Transverse colon (tissue), 4 donors: ENCODE results near the gene PRR9.
"Not testable (repeated sequence)": the region's sequence is repeated elsewhere in the genome, so short reads cannot be mapped to it uniquely, and the experiment has no call there.

ENCODE experiments used
- CTCF ChIP-seq, 5 experiments: fragments of 200-600 bp in 3 of 5; fragments of 450-650 bp in 2 of 5; sonication (generic) in 3 of 5; IDR thresholded peaks; 1 replicate in 2 of 5; 2 replicates in 3 of 5; pipeline ENCODE4 v1.5.1; 2016 to 2017; ENCODE audit warnings: antibody characterized with exemption in 5 of 5, inconsistent platforms in 3 of 5, mild to moderate bottlenecking in 2 of 5, moderate library complexity in 1 of 5
- EP300 ChIP-seq: sonication (generic); formaldehyde crosslinking; IDR thresholded peaks from one replicate; pipeline ENCODE4 v1.6.1; 2017; ENCODE audit warnings: antibody characterized with exemption, low read depth
- POLR2A ChIP-seq: fragments of 450-650 bp; IDR thresholded peaks from one replicate; pipeline ENCODE4 v1.6.1; 2016; ENCODE audit warnings: antibody characterized with exemption, mild to moderate bottlenecking, moderate library complexity
- POLR2AphosphoS5 ChIP-seq, 3 donors: sonication (generic); formaldehyde crosslinking; IDR thresholded peaks; one replicate each; pipeline ENCODE4 v1.6.1; 2016; ENCODE audit warnings: antibody characterized with exemption in 3 of 3

- peak; percentile 57 to 72 (median 60) for TF ChIP-seq CTCF (IDR thresholded peaks at IDR 0.05)
- not testable (repeated sequence) for TF ChIP-seq POLR2AphosphoS5 (IDR thresholded peaks at IDR 0.05); POLR2A; EP300
These were observed 5.9 kb downstream of the PRR9 start for GRCh38 chr1:153223040-153223891.
